WERI-Rb-1 (cell line): ENCODE data around the gene CKAP4.

Experiments
- DNase-seq: peaks from one replicate; pipeline ENCODE4 v3.0.0-alpha.2; 2020
- H3K27ac ChIP-seq: fragments of 250-450 bp; sonication (Bioruptor Pico); 2 replicates; pipeline ENCODE4 v1.5.1; 2020; ENCODE audit warnings: mild to moderate bottlenecking, moderate library complexity
- H3K27me3 ChIP-seq: fragments of 250-450 bp; sonication (Bioruptor Pico); 2 replicates; pipeline ENCODE4 v1.5.1; 2021; ENCODE audit warnings: mild to moderate bottlenecking, low read depth, moderate library complexity; ENCODE audit not compliant: insufficient read depth, severe bottlenecking
- H3K36me3 ChIP-seq: fragments of 250-450 bp; sonication (Bioruptor Pico); 2 replicates; pipeline ENCODE4 v1.5.1; 2020; ENCODE audit warnings: mild to moderate bottlenecking, moderate library complexity
- H3K4me3 ChIP-seq: 2 replicates; pipeline ENCODE4 v1.5.1; 2011; ENCODE audit warnings: low read depth, mild to moderate bottlenecking, control low read depth, low read length
- H3K9me3 ChIP-seq: fragments of 250-450 bp; sonication (Bioruptor Pico); 2 replicates; pipeline ENCODE4 v1.5.1; 2021; ENCODE audit warnings: mild to moderate bottlenecking, moderate library complexity; ENCODE audit not compliant: severe bottlenecking
- TF ChIP-seq, protein P1 (sequence below): IDR thresholded peaks from 2 replicates; pipeline ENCODE4 v1.5.1; 2011; ENCODE audit warnings: low read depth, mild to moderate bottlenecking, control low read depth, inconsistent platforms, low read length

Gene CKAP4

GRCh38 chr12:106271575-106272505 lies 24.0 kb upstream of the CKAP4 start:
- Histone ChIP-seq H3K27me3 (no peaks in the 10 kb centered on the region), H3K36me3 (no peaks in the 10 kb centered on the region), H3K9me3 (no peaks in the 10 kb centered on the region), H3K27ac (no peak overlapping the region), H3K4me3 (no peak overlapping the region)
- DNase-seq: no peak
- TF ChIP-seq, protein P1, sequence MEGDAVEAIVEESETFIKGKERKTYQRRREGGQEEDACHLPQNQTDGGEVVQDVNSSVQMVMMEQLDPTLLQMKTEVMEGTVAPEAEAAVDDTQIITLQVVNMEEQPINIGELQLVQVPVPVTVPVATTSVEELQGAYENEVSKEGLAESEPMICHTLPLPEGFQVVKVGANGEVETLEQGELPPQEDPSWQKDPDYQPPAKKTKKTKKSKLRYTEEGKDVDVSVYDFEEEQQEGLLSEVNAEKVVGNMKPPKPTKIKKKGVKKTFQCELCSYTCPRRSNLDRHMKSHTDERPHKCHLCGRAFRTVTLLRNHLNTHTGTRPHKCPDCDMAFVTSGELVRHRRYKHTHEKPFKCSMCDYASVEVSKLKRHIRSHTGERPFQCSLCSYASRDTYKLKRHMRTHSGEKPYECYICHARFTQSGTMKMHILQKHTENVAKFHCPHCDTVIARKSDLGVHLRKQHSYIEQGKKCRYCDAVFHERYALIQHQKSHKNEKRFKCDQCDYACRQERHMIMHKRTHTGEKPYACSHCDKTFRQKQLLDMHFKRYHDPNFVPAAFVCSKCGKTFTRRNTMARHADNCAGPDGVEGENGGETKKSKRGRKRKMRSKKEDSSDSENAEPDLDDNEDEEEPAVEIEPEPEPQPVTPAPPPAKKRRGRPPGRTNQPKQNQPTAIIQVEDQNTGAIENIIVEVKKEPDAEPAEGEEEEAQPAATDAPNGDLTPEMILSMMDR: no peak

- Histone ChIP-seq H3K27ac (no peak overlapping the region), H3K4me3 (no peak overlapping the region), H3K9me3 (no peaks in the 10 kb centered on the region), H3K36me3 (no peaks in the 10 kb centered on the region), H3K27me3 (no peaks in the 10 kb centered on the region)
- TF ChIP-seq, protein P1: no peak
- no peak for DNase-seq
These were observed 21.4 kb upstream of the CKAP4 start for GRCh38 chr12:106269150-106269771.

GRCh38 chr12:106267535-106267934 lies 19.7 kb upstream of the CKAP4 start:
- Histone ChIP-seq H3K4me3 (no peak overlapping the region), H3K36me3 (no peaks in the 10 kb centered on the region), H3K27me3 (no peaks in the 10 kb centered on the region), H3K9me3 (no peaks in the 10 kb centered on the region), H3K27ac (no peak overlapping the region)
- no peak for DNase-seq
- TF ChIP-seq, protein P1: no peak

GRCh38 chr12:106265116-106265515 lies 17.3 kb upstream of the CKAP4 start:
- TF ChIP-seq, protein P1: no peak
- H3K27ac ChIP-seq: no peak overlapping the region
- no peaks in the 10 kb centered on the region for H3K27me3 ChIP-seq
- H3K36me3 ChIP-seq: no peaks in the 10 kb centered on the region
- DNase-seq: no peak
- H3K4me3 ChIP-seq: no peak overlapping the region
- no peaks in the 10 kb centered on the region for H3K9me3 ChIP-seq

GRCh38 chr12:106258935-106259334 lies 11.1 kb upstream of the CKAP4 start:
- TF ChIP-seq, protein P1: no peak
- DNase-seq: no peak
- Histone ChIP-seq H3K27ac (no peak overlapping the region), H3K4me3 (no peak overlapping the region), H3K27me3 (no peaks in the 10 kb centered on the region), H3K9me3 (no peaks in the 10 kb centered on the region), H3K36me3 (no peaks in the 10 kb centered on the region)
